Small intestine (tissue), 7 donors: ENCODE data around the gene HOXB3. TPM values are rescaled to one million over a fixed set of nuclear protein-coding genes. Genes with fewer than 3 reads are reported as not detected.
"Not testable (repeated sequence)": the region's sequence is repeated elsewhere in the genome, so short reads cannot be mapped to it uniquely, and the experiment has no call there.

Experiments
- DNase-seq, 2 donors: peaks; one replicate each; pipeline versions ENCODE4 v3.0.0 to v3.0.0-alpha.2; 2013
- FAIRE-seq: peaks from 2 replicates; lab custom pipeline; 2012; peaks lifted over from hg19 to GRCh38; lab: Jason Lieb, UNC
- H3K27ac ChIP-seq, 3 donors: one replicate each; pipeline ENCODE4 v1.5.1; 2013; ENCODE audit warnings: low read length in 2 of 3, mild to moderate bottlenecking in 2 of 3, control low read depth in 1 of 3, inconsistent platforms in 1 of 3, low read depth in 1 of 3, moderate library complexity in 1 of 3
- H3K27me3 ChIP-seq, 3 donors: one replicate each; pipeline ENCODE4 v1.6.1; 2013; ENCODE audit warnings: low read length in 3 of 3, inconsistent platforms in 1 of 3; ENCODE audit not compliant: control insufficient read depth in 3 of 3, insufficient read depth in 3 of 3
- H3K36me3 ChIP-seq, 3 donors: one replicate each; pipeline ENCODE4 v1.6.1; 2013; ENCODE audit warnings: low read length in 3 of 3, inconsistent platforms in 1 of 3, low read depth in 1 of 3, mild to moderate bottlenecking in 1 of 3, moderate library complexity in 1 of 3; ENCODE audit not compliant: control insufficient read depth in 3 of 3, insufficient read depth in 2 of 3
- H3K4me1 ChIP-seq, 3 donors: one replicate each; pipeline ENCODE4 v1.6.1; 2013; ENCODE audit warnings: low read length in 2 of 3, inconsistent platforms in 1 of 3, low read depth in 1 of 3, mild to moderate bottlenecking in 1 of 3, moderate library complexity in 1 of 3; ENCODE audit not compliant: control insufficient read depth in 3 of 3, insufficient read depth in 2 of 3
- H3K4me3 ChIP-seq, 3 donors: one replicate each; pipeline ENCODE4 v1.5.1; 2013; ENCODE audit warnings: low read length in 3 of 3, control low read depth in 1 of 3, inconsistent platforms in 1 of 3, low read depth in 1 of 3, mild to moderate bottlenecking in 1 of 3, moderate library complexity in 1 of 3
- H3K9me3 ChIP-seq, 2 donors: one replicate each; pipeline ENCODE4 v1.6.1; 2013; ENCODE audit warnings: low read depth in 1 of 2, low read length in 1 of 2; ENCODE audit not compliant: control insufficient read depth in 2 of 2, insufficient read depth in 1 of 2
- WGBS, 3 donors: extraction: QIAGEN DNeasy Blood & Tissue Kit; methylation state at CpG; one replicate each; pipeline ENCODE4 v1.1.7; 2013; 5-methylcytosine and 5-hydroxymethylcytosine counted together
- polyA plus RNA-seq, 4 donors: library from polyadenylated mRNA; stranded (reverse) in 3 of 4; unstranded in 1 of 4; fragments of 200-250 nt in 3 of 4; fragments of 120-200 nt in 1 of 4; gene quantifications; one replicate each; pipeline versions ENCODE4 v1.2.1 to v1.2.3, GENCODE V29; 2013
- donor health status: healthy with polysubstance abuse.
- donor health status: control.
- donor health status: control.
- donor health status: Bipolar disorder and iron deficiency.
- donor health status: healthy.

Gene HOXB3
- polyA plus RNA-seq, 4 donors, result 1.4 to 19.6 (median 5.7) TPM; not detected in 1

DNA sequence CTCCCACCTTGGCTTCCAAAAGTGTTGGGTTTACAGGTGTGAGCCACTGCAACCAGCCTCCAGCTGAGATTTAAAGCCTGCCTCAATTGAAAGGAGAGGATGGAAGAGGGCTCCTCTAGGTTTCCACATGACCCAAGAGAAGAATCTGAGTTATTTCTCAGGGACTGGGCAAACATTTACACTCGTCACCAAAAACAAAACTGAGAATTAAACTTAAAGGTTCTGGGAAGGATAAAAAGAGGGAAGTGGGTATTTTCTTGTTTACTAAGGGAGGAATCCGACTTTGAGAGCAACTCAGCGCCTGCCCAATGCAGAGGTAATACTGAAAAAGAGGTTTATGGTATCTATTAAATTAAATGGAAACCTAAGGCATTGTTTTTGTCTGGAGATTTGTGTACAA, 72.6 kb downstream of the HOXB3 start:
- no peaks in the 10 kb centered on the region for H3K4me1 ChIP-seq
- H3K27me3 ChIP-seq, result peaks cover 0 to 44% (median 3%) of the 10 kb centered on the region in 3 donors
- no peak for DNase-seq
- H3K9me3 ChIP-seq, result no peaks in the 10 kb centered on the region
- H3K36me3 ChIP-seq, result no peaks in the 10 kb centered on the region
- FAIRE-seq, result no peak
- 10 to 26% (median 12%) methylated on average over 3 of the region's 3 CpGs for WGBS, 3 donors
- H3K4me3 ChIP-seq, result no peak overlapping the region
- H3K27ac ChIP-seq, result no peak overlapping the region

DNA sequence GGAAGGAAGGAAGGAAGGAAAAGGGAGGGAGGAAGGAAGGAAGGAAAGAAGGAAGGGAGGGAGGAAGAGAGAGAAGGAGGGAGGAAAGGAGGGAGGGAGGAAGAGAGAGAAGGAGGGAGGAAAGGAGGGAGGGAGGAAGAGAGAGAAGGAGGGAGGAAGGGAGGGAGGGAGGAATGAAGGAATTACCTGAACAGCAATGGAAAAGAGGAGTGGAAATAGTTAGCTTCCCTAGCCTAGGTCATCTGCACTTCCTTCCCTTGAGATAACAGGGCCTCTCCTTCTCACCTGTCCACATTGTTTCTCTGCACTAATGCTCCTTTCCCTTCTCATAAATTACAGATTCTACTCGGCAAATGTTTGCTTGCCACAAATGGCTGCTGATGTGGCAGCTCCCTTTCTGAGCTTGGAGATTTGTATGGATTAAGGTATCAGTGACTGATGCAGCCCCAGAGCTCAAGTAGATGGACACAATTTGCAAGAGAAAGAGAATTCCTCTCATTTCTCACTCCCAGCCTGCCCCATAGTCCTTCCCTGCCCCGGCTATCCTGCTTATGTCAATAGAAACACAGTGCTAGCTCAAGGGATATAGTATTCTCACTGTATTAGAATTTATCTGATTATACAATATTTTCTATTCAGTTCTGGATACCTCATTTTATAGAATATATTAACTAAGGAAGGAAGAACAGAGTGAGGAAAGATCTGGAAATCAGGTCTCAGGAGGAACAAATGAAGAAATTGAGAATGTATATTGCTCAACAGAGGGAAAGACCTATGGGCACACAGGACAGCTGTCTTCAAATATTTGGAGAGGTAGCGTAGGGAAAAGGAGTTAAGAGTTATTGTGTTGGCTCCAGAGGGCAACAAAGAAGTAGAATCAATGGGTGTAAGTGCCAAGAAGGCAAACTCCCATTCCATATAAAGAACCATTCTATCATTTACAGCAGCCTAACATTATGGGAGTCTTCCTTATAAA, 73.8 kb downstream of the HOXB3 start:
- Histone ChIP-seq H3K27ac (no peak overlapping the region), H3K9me3 (no peaks in the 10 kb centered on the region), H3K36me3 (no peaks in the 10 kb centered on the region), H3K4me3 (no peak overlapping the region), H3K4me1 (no peaks in the 10 kb centered on the region), H3K27me3 (peaks cover 0 to 42% (median 3%) of the 10 kb centered on the region in 3 donors)
- 16 to 63% (median 43%) methylated on average over 3 of the region's 3 CpGs for WGBS, 3 donors
- FAIRE-seq (no peak), DNase-seq (no peak)

DNA sequence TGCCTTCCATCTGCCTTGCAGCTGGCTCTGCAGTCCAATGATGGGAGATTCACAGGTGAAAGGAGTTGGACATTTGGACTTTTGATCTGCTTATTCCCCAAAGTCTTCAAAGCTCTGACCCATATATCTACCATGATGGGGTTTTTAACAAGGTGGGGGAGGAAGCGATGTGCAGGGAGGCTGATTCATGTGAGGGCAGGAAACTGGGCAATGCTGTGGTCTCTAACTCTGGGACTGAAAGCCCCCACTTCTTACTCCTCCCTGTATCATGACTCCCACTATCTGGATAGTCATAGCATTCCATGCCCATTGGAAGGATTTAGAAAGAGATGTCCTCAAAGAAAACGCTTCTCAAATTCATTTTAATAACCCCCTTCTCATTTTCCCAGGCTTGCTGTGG, 75.6 kb downstream of the HOXB3 start:
- H3K9me3 ChIP-seq, result no peaks in the 10 kb centered on the region
- 61 to 81% (median 65%) methylated on average over 2 of the region's 2 CpGs for WGBS, 3 donors
- FAIRE-seq, result no peak
- DNase-seq, result no peak
- no peak overlapping the region for H3K27ac ChIP-seq
- no peak overlapping the region for H3K4me3 ChIP-seq
- H3K27me3 ChIP-seq, result peaks cover 0 to 42% (median 0%) of the 10 kb centered on the region in 3 donors
- H3K4me1 ChIP-seq, result no peaks in the 10 kb centered on the region
- H3K36me3 ChIP-seq, result no peaks in the 10 kb centered on the region

DNA sequence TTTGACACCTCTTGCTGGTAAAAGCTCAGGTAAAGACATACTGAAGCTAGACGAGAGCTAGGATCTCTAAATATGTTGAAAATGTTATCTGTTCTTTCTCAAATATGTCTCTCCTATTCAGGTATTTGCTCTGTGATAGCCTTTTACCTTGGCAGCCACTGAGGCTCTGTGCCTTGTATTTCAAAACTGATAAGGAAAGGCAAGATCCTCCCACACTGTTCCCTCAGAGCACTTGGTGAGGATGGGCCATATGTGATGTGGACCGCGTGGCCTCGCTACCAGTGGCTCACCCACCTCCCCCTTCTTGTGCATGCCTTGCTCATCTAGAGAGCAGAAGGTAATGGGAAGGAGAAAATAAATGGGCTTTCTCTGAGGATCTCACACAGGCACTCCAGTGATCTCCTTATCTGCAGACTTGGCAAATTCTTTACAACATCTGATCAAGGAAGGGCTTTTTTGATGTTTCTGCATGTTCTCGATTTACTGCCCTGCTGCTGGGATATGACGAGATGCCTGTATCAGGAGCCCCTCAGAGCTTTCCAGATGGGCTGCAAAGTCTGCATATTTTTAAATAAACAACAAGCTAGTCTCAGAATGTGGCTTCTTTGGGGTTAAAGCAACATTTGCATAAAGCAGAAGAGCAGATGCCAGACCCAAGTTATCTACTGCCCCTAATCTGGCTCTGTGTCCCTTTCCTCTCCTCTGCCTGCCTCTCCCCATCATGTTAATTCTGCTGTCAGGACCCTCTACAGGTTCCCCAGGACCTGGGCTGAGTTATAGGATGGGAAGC, 76.2 kb downstream of the HOXB3 start:
- Histone ChIP-seq H3K4me1 (no peaks in the 10 kb centered on the region), H3K4me3 (no peak overlapping the region), H3K36me3 (no peaks in the 10 kb centered on the region), H3K27me3 (peaks cover 0 to 42% (median 0%) of the 10 kb centered on the region in 3 donors), H3K27ac (no peak overlapping the region), H3K9me3 (no peaks in the 10 kb centered on the region)
- WGBS, 3 donors, result 26 to 54% (median 48%) methylated on average over 6 of the region's 6 CpGs
- DNase-seq, result no peak
- no peak for FAIRE-seq

DNA sequence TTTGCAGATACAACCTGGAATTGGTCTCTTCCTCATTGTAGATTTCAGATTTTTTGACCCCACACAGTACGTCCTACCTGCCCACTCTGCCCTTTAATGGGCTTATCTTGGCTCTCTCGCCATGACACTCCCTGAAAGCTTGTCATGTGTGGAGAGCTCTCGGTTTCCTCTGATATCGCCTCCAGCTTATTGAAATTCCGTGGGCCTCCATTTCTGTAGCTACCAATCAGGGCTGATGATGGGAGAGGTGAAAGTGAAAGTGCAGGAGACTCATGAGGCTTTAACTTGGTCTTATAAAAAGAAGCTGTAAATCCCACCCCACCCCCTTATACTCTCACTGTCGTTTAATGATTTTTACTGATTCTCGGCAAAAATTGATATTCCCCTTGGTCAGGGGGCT, 76.9 kb downstream of the HOXB3 start:
- DNase-seq (peak in 1 of 2 donors; percentile 27), FAIRE-seq (no peak)
- 9 to 41% (median 25%) methylated on average over 7 of the region's 7 CpGs for WGBS, 3 donors
- H3K9me3 ChIP-seq, result no peaks in the 10 kb centered on the region
- no peaks in the 10 kb centered on the region for H3K36me3 ChIP-seq
- H3K4me3 ChIP-seq, result no peak overlapping the region
- H3K27ac ChIP-seq, result no peak overlapping the region
- peaks cover 0 to 42% (median 0%) of the 10 kb centered on the region in 3 donors for H3K27me3 ChIP-seq
- no peaks in the 10 kb centered on the region for H3K4me1 ChIP-seq

DNA sequence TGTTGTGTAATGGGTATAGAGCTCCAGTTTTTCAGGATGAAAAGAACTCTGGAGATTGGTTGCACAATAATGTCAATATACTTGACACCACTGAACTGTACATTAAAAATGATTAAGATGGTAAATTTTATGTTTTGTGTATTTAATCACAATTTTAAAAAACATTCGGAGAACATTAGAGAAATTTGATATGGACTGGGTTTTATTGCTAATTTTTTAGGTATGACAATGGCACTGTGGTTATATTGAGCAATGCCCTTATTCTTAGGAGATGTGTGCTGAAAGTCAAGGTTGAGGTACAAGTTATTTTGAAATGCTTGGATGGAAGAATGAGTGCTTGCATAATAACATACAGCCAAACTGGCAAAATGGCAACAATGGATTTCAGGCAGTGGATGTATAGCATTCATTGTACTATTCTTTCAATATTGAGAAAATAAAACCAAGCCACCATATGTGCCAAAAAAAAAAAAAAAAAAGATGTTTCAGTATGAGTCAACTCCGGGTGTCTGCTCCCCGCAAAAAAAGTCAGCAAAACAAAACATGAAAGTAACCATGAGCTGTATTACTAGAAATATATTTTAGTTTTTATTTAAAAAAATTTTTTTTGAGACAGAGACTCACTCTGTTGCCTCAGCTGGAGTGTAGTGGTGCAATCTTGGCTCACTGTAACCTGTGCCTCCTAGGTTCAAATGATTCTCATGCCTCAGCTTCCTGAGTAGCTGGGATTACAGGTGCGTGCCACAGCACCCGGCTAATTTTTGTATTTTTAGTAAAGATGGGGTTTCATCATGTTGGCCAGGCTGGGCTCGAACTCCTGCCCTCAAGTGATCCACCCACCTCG, 79.1 kb downstream of the HOXB3 start:
- 62 to 76% (median 70%) methylated on average over 7 of the region's 7 CpGs for WGBS, 3 donors
- no peaks in the 10 kb centered on the region for H3K4me1 ChIP-seq
- H3K27me3 ChIP-seq, result peaks cover 0 to 35% (median 0%) of the 10 kb centered on the region in 3 donors
- FAIRE-seq (no peak), DNase-seq (no peak)
- no peak overlapping the region for H3K4me3 ChIP-seq
- H3K27ac ChIP-seq, result no peak overlapping the region
- no peaks in the 10 kb centered on the region for H3K36me3 ChIP-seq
- no peaks in the 10 kb centered on the region for H3K9me3 ChIP-seq

DNA sequence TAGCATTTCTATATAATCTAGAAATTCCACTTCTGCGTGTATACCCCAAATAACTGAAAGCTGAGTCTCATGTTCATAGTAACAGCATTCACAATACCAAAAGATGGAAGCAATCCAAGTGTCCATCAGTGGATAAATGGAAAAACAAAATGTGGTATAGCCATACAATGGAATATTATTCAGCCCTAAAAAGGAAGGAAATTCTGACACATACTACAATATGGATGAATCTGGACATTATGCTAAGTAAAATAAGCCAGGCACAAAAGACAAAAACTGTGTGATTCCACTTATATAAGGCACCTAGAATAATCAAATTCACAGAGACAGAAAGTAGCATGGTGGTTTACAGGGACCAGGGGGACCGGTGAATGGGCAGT, 79.7 kb downstream of the HOXB3 start:
- no peak overlapping the region for H3K4me3 ChIP-seq
- DNase-seq, result no peak
- 88 to 95% (median 94%) methylated on average over 2 of the region's 2 CpGs for WGBS, 3 donors

DNA sequence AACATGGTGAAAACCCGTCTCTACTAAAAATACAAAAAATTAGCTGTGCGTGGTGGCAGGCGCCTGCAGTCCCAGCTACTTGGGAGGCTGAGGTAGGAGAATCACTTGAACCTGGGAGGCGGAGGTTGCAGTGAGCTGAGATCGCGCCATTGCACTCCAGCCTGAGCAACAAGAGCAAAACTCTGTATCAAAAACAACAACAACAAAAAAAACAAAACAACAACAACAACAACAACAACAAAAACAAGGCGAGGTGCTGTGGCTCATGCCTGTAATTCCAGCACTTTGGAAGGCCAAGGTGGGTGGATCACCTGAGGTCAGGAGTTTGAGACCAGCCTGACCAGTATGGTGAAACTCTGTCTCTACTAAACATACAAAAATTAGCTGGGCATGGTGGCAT, 80.3 kb downstream of the HOXB3 start:
- H3K27ac ChIP-seq, H3K9me3 ChIP-seq, H3K36me3 ChIP-seq, H3K4me3 ChIP-seq, H3K4me1 ChIP-seq, FAIRE-seq, DNase-seq: not testable (repeated sequence)
- 93 to 95% (median 94%) methylated on average over 7 of the region's 7 CpGs for WGBS, 3 donors
- H3K27me3 ChIP-seq, result peaks cover 0 to 28% (median 0%) of the 10 kb centered on the region in 3 donors

More for the DNA sequence above, 79.7 kb downstream of the HOXB3 start:
- no peak for FAIRE-seq
- H3K9me3 ChIP-seq, result no peaks in the 10 kb centered on the region
- H3K36me3 ChIP-seq, result no peaks in the 10 kb centered on the region
- H3K4me1 ChIP-seq, result no peaks in the 10 kb centered on the region
- H3K27ac ChIP-seq, result no peak overlapping the region
- H3K27me3 ChIP-seq, result peaks cover 0 to 33% (median 0%) of the 10 kb centered on the region in 3 donors
